Hematopoietic multipotent progenitor cell treated with erythropoietin and hydrocortisone succinate and interleukin-3 and kit ligand, for 17 days (in vitro differentiated cells): ENCODE results near the gene COL8A2.

Experiments
- DNase-seq: peaks from one replicate; pipeline ENCODE4 v3.0.0-alpha.2; 2015; ENCODE audit warnings: low spot score

Gene COL8A2

DNA sequence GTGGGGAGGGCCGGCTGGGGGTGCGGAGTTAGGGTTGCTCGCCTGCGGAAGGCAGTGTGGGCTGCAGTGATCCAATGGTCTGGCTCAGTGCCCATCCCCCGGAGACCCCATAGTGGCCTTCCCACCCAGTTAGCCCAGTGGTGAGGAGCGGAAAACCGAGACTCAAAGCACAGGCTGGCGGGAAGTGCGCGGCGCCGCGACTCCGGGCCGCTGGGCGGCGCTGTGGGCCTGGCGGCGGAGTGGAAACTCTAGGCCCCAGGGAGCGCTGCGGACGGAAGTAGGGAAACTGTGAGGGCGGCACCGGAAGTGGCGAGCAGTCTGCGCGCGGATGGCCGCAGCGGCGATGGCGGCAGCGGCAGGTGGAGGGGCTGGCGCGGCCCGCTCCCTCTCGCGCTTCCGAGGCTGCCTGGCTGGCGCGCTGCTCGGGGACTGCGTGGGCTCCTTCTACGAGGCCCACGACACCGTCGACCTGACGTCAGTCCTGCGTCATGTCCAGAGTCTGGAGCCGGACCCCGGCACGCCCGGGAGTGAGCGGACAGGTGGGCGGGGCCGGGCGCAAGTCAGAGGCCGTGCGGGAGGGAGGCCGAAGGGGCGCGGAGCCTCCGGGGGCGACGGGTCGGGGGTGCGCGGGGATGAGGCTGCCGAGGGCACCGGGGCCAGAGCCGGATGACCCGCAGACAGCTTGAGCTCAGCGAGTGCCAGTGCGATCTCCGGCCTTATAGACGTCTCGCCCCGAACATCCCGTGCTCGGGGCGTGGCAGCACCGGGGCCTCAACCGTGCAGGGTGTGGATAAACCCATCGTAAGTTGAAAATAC is 36.2 kb downstream of the COL8A2 start, which contains the start of gene ADPRS:
TSS of gene ADPRS (plus strand) at position 316 of the 816 bp plus-strand sequence. CDS start at position 329, 13 bp downstream.
- DNase-seq = peak; percentile 91

GRCh38 chr1:36088265-36088576 is 36.8 kb downstream of the COL8A2 start:
- no peak for DNase-seq

GRCh38 chr1:36087233-36088123 is 37.5 kb downstream of the COL8A2 start:
- DNase-seq = no peak

DNA sequence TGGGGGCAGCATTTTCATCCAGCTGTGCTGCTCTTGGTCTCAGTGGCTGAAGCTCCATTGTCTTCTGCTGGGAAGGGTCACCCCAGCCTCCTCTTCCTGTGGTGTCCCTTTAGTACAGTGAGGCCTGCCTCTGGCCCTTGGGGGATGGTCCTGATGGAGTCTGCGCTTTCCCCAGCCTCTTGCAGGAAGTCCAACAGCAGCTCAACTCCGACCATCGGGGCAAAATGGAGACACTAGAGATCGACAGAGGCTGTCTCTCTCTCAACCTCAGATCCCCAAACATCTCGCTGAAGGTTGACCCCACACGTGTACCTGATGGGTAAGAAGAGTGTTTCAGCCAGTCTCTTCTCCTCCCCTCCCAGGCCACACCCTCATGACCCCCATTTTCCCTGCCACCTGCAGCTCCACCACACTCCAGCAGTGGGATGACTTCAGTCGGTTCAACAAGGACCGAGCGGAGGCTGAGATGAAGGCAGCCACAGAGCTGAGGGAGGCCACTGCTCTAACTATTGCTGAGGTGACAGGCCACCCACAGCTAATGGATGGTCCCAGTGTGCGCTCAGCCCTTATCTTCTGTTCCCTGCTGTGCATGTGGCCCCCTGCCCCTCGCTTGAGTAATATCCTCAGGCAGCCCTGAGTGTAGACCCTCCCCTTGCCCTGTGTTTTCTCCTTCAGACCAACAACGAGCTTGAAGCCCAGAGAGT is 38.3 kb downstream of the COL8A2 start:
- DNase-seq = no peak

- DNase-seq = no peak
These were observed 39.1 kb downstream of the COL8A2 start for GRCh38 chr1:36085686-36086526.

DNA sequence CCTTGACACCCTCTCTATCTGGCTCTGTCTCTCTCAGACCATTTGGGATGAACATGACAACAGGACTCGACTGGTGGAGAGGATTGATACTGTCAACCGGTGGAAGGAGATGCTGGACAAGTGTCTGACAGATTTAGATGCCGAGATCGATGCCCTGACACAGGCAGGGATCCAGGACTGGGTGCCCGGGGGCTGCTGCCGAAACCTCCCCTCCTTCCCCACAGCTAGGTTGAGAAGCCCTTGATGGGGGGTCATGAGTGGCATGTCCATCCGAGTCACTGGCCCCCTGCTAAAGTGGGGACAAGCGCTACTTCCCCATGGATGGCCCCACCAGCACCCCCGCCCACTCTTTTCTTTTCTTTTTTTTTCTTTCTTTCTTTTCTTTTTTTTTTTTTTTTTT is 39.9 kb downstream of the COL8A2 start:
- no peak for DNase-seq

GRCh38 chr1:36084497-36085115 is 40.4 kb downstream of the COL8A2 start:
- DNase-seq = no peak

GRCh38 chr1:36083635-36084496 is 41.2 kb downstream of the COL8A2 start, which contains the start of gene TEKT2:
TSS of gene TEKT2 (plus strand) at chr1:36084094. CDS start at chr1:36084922, 828 bp downstream.
- DNase-seq = no peak

GRCh38 chr1:36083219-36083618 is 41.8 kb downstream of the COL8A2 start:
- no peak for DNase-seq

- no peak for DNase-seq
These were observed 43.0 kb downstream of the COL8A2 start for GRCh38 chr1:36081926-36082485.

DNA sequence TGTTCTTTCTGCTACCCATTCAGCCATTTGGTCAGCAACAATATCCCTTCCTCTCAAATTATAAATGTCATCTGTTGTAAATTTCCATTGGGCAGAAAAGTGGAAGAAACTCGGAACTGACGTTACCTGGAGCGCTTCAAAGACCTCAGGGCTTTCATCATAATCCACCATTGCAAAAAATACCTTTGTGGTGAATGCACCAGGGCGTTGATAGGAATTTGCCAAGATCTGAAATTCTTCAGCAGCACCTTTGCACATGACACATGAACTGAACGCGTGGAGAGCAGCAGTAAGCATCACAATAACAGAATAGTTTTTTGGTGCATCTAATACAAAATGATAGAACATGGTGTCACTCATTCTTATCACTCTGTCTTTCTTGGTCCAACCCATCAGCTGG is 44.2 kb downstream of the COL8A2 start:
- DNase-seq = no peak

DNA sequence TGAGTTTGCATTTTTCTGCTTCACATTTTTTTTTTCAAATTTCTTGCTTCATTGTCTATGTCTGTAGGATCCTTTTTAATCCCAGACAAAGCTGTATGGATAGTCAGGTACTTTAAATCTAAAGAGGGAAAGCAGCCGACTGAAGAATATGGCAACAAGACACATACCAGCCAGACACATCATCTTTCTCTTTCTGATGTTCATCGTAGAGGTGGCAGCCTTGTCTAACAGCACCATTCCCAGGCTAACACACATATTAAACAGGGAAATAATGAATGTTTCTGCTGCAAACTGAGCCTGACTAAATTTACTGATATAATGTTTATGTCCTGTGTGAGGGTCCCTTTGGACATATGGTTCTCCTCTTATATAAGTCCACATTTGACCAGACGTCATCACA is 44.8 kb downstream of the COL8A2 start:
- no peak for DNase-seq

DNA sequence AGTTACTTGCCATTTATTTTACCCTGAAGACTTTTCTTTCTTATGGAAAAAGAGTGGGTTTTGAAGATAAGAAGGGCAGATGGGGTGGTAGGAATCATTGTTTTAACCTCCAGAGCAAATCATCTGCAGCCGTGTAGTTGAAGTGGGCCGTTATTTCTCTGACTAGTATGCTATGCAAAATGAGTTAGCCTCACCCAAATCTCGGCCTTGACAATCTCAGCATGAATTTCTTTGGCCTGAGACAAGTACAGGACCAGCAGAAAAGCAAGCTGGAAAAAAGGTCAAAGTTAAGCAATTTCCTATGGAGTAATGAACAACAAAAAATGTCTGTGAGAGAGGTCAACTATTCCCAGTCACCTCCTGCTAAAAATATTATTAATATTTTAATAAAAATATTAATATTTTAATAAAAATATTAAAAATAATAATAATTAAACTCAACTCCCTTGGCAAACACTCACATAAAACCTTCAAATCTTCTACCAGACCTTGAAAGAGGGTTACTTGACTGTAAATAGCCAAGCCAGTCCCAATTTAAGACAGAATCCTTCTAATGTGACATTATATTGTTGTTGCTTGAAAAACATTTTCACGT is 47.9 kb downstream of the COL8A2 start:
- DNase-seq = no peak

GRCh38 chr1:36070349-36070748 is 54.7 kb downstream of the COL8A2 start:
- DNase-seq = no peak

GRCh38 chr1:36068866-36069265 is 56.2 kb downstream of the COL8A2 start:
- DNase-seq = no peak

- DNase-seq = no peak
These were observed 57.2 kb downstream of the COL8A2 start for GRCh38 chr1:36067871-36068270.

- no peak for DNase-seq
These were observed 62.7 kb downstream of the COL8A2 start for GRCh38 chr1:36062315-36062714.

- DNase-seq = no peak
These were observed 69.3 kb downstream of the COL8A2 start for GRCh38 chr1:36055706-36056105.

DNA sequence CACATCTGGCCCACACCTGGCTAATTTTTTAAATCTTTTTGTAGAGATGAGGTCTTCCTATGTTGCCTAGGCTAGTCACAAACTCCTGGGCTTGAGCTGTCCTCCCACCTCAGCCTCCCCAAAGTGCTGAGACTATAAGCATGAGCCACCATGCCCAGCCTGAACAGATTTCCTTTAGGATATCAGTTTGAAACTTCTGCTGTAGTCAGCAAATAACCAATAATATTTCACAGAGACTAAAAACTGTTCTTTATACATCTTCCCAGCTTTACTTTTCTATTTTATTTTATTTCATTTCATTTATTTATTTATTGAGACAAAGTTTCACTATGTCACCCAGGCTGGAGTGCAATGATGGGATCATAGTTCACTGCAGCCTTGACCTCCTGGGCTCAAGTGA is 71.0 kb downstream of the COL8A2 start:
- DNase-seq = no peak
